ENCODE results near the gene ADGRG4. TPM values are rescaled to one million over a fixed set of nuclear protein-coding genes. Genes with fewer than 3 reads are reported as not detected.

ADGRG4 gene
- total and polyA plus RNA-seq, 2 of the 8 experiments (the other 6 are each of a cell fraction or from before 2014, with no cell fraction given), result not detected

DNA sequence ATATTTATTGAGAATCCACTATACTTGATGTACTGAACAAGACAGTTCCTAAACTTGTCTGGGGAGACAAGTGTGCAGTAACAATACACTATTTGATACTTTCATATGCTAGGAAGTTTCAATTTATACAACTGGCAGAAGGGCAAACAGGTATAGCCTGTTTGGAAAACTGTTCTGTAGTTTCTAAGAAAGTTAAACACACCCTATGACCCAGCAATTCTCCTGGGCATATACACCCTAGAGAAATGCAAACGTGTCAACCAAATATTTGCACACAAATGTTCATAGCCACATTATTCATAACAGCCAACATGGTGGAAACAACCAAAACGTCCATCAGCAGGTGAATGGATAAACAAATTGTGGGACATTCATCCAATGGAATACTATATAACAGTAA lies 123.0 kb downstream of the ADGRG4 start (continued):
- TF ChIP-seq, protein P1, sequence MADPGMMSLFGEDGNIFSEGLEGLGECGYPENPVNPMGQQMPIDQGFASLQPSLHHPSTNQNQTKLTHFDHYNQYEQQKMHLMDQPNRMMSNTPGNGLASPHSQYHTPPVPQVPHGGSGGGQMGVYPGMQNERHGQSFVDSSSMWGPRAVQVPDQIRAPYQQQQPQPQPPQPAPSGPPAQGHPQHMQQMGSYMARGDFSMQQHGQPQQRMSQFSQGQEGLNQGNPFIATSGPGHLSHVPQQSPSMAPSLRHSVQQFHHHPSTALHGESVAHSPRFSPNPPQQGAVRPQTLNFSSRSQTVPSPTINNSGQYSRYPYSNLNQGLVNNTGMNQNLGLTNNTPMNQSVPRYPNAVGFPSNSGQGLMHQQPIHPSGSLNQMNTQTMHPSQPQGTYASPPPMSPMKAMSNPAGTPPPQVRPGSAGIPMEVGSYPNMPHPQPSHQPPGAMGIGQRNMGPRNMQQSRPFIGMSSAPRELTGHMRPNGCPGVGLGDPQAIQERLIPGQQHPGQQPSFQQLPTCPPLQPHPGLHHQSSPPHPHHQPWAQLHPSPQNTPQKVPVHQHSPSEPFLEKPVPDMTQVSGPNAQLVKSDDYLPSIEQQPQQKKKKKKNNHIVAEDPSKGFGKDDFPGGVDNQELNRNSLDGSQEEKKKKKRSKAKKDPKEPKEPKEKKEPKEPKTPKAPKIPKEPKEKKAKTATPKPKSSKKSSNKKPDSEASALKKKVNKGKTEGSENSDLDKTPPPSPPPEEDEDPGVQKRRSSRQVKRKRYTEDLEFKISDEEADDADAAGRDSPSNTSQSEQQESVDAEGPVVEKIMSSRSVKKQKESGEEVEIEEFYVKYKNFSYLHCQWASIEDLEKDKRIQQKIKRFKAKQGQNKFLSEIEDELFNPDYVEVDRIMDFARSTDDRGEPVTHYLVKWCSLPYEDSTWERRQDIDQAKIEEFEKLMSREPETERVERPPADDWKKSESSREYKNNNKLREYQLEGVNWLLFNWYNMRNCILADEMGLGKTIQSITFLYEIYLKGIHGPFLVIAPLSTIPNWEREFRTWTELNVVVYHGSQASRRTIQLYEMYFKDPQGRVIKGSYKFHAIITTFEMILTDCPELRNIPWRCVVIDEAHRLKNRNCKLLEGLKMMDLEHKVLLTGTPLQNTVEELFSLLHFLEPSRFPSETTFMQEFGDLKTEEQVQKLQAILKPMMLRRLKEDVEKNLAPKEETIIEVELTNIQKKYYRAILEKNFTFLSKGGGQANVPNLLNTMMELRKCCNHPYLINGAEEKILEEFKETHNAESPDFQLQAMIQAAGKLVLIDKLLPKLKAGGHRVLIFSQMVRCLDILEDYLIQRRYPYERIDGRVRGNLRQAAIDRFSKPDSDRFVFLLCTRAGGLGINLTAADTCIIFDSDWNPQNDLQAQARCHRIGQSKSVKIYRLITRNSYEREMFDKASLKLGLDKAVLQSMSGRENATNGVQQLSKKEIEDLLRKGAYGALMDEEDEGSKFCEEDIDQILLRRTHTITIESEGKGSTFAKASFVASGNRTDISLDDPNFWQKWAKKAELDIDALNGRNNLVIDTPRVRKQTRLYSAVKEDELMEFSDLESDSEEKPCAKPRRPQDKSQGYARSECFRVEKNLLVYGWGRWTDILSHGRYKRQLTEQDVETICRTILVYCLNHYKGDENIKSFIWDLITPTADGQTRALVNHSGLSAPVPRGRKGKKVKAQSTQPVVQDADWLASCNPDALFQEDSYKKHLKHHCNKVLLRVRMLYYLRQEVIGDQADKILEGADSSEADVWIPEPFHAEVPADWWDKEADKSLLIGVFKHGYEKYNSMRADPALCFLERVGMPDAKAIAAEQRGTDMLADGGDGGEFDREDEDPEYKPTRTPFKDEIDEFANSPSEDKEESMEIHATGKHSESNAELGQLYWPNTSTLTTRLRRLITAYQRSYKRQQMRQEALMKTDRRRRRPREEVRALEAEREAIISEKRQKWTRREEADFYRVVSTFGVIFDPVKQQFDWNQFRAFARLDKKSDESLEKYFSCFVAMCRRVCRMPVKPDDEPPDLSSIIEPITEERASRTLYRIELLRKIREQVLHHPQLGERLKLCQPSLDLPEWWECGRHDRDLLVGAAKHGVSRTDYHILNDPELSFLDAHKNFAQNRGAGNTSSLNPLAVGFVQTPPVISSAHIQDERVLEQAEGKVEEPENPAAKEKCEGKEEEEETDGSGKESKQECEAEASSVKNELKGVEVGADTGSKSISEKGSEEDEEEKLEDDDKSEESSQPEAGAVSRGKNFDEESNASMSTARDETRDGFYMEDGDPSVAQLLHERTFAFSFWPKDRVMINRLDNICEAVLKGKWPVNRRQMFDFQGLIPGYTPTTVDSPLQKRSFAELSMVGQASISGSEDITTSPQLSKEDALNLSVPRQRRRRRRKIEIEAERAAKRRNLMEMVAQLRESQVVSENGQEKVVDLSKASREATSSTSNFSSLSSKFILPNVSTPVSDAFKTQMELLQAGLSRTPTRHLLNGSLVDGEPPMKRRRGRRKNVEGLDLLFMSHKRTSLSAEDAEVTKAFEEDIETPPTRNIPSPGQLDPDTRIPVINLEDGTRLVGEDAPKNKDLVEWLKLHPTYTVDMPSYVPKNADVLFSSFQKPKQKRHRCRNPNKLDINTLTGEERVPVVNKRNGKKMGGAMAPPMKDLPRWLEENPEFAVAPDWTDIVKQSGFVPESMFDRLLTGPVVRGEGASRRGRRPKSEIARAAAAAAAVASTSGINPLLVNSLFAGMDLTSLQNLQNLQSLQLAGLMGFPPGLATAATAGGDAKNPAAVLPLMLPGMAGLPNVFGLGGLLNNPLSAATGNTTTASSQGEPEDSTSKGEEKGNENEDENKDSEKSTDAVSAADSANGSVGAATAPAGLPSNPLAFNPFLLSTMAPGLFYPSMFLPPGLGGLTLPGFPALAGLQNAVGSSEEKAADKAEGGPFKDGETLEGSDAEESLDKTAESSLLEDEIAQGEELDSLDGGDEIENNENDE (IDR thresholded peaks at IDR 0.05; ENCODE audit: insufficient replicate concordance, low read length), result no peak
- TF ChIP-seq NRF1 (IDR thresholded peaks at IDR 0.05; ENCODE audit: low read depth, low read length) (no peak), RNF2 (IDR thresholded peaks at IDR 0.05; ENCODE audit: borderline replicate concordance, low read depth, low read length, missing control alignments, poor library complexity, severe bottlenecking) (no peak), CREB1 (IDR thresholded peaks at IDR 0.05) (no peak), BRCA1 (IDR thresholded peaks at IDR 0.05; ENCODE audit: low read depth, low read length) (no peak), SIN3A (conservative IDR thresholded peaks at IDR 0.05 in 1 of 2, IDR thresholded peaks at IDR 0.05 in 1 of 2; ENCODE audit: low read depth in 1 of 2, low read length in 2 of 2) (no peak)
